Measurements from ENCODE around the gene PTPN5. TPM values are rescaled to one million over a fixed set of nuclear protein-coding genes. Genes with fewer than 3 reads are reported as not detected.

Gene PTPN5
- total RNA-seq, 1 experiment from 2014 or later, result not detected

- POLR2A ChIA-PET, result no interaction called here
Measured at GRCh38 chr11:18699269-18699596, 92.4 kb downstream of the PTPN5 start.

GRCh38 chr11:18698341-18699268 is 93.0 kb downstream of the PTPN5 start, which contains the start of gene TMEM86A:
Gene TMEM86A (plus strand): TSS chr11:18698779. CDS start chr11:18698887, 108 bp downstream.
- TF ChIP-seq POLR2A (IDR thresholded peaks at IDR 0.05; ENCODE audit: borderline replicate concordance, extremely low read depth, insufficient read depth, insufficient read length) (no peak), EGR1 (IDR thresholded peaks at IDR 0.05; ENCODE audit: low read depth) (0 out of 2 replicates have a peak, but pooled peaks have one; percentile 36), POLR2AphosphoS5 (IDR thresholded peaks at IDR 0.05; ENCODE audit: low read depth, low read length) (peak; percentile 62; the same call in 1 of the 2 replicates), ELF1 (IDR thresholded peaks at IDR 0.05; ENCODE audit: borderline replicate concordance, low read depth) (no peak), MAX (IDR thresholded peaks at IDR 0.05) (peak; percentile 33; the same call in 1 of the 2 replicates), EZH2phosphoT487 (IDR thresholded peaks at IDR 0.05; ENCODE audit: borderline replicate concordance) (no peak), SP1 (IDR thresholded peaks at IDR 0.05; ENCODE audit: low read depth) (0 out of 2 replicates have a peak, but pooled peaks have one; percentile 25), TCF7L2 (IDR thresholded peaks at IDR 0.05; ENCODE audit: borderline replicate concordance, extremely low read depth, insufficient read depth, insufficient read length) (no peak)
- ChIA-PET RAD21 (ENCODE audit: low non-redundant PET in 1 of 2, low total read pairs in 2 of 2, uncharacterized antibody in 2 of 2, unreplicated experiment in 2 of 2) (no interaction called here), POLR2A (no interaction called here), CTCF (interaction anchor here (1.3 kb wide), 1 partner anchor 23 kb away, joined by 3 read pairs; no protein-coding TSS in a partner anchor)
- ATAC-seq, result peak; percentile 96
- peak within 1 kb of the TSS; percentile 63 for H3K9ac ChIP-seq (ENCODE audit: low read length)
- BruUV-seq (replicated peaks), result no TSS peak
- no peaks in the 10 kb centered on the region for H3K9me2 ChIP-seq (ENCODE audit: insufficient read depth)
- intact Hi-C loops (cut with micrococcal nuclease), result no loop called here
- H3K4me1 ChIP-seq (ENCODE audit: control insufficient read depth in 1 of 2, insufficient read depth in 2 of 2, low read length in 2 of 2), result peaks cover 19 to 25% of the 10 kb centered on the region in 2 experiments
- H3K79me2 ChIP-seq (ENCODE audit: insufficient read depth, low read length), result no peaks in the 10 kb centered on the region
- peak; percentile 59 for DNase-seq (ENCODE audit: low read depth, low spot score)
- H3K4me2 ChIP-seq (ENCODE audit: low read length), result peak within 1 kb of the TSS; percentile 94
- H2AFZ ChIP-seq (ENCODE audit: low read depth, low read length, poor library complexity, severe bottlenecking), result peak within 1 kb of the TSS; percentile 74
- H3K27me3 ChIP-seq (ENCODE audit: insufficient read depth, low read length), result no peaks in the 10 kb centered on the region
- no peaks in the 10 kb centered on the region for H4K20me1 ChIP-seq (ENCODE audit: insufficient read depth)
- H3K36me3 ChIP-seq (ENCODE audit: control insufficient read depth in 1 of 2, insufficient read depth in 2 of 2, low read length in 2 of 2), result no peaks in the 10 kb centered on the region
- peak within 1 kb of the TSS; percentile 47 to 65 for H3K4me3 ChIP-seq (replicated peaks in 1 of 2; ENCODE audit: low read depth in 1 of 2, low read length in 2 of 2)
- peak within 1 kb of the TSS; percentile 30; the same call in 1 of the 2 replicates for H3K27ac ChIP-seq (ENCODE audit: low read depth, low read length)
- H3K9me3 ChIP-seq (ENCODE audit: control insufficient read depth in 1 of 2, insufficient read depth in 1 of 2, low read depth in 1 of 2, low read length in 2 of 2), result no peaks in the 10 kb centered on the region

More at GRCh38 chr11:18699269-18699596, 92.4 kb downstream of the PTPN5 start:
- ChIA-PET RAD21 (ENCODE audit: low non-redundant PET in 1 of 2, low total read pairs in 2 of 2, uncharacterized antibody in 2 of 2, unreplicated experiment in 2 of 2) (no interaction called here), CTCF (interaction anchor here (1.3 kb wide), 1 partner anchor 23 kb away, joined by 3 read pairs; no protein-coding TSS in a partner anchor)
- H3K9me2 ChIP-seq (ENCODE audit: insufficient read depth), result no peaks in the 10 kb centered on the region
- DNase-seq (ENCODE audit: low read depth, low spot score), result no peak
- H2AFZ ChIP-seq (ENCODE audit: low read depth, low read length, poor library complexity, severe bottlenecking), result no peak overlapping the region
- H3K4me1 ChIP-seq (ENCODE audit: control insufficient read depth in 1 of 2, insufficient read depth in 2 of 2, low read length in 2 of 2), result peaks cover 19 to 25% of the 10 kb centered on the region in 2 experiments
- H3K4me2 ChIP-seq (ENCODE audit: low read length), result peak overlapping the region; percentile 94
- H3K9ac ChIP-seq (ENCODE audit: low read length), result peak overlapping the region; percentile 63
- no peak for TF ChIP-seq EZH2phosphoT487 (IDR thresholded peaks at IDR 0.05; ENCODE audit: borderline replicate concordance)
- TF ChIP-seq CBX3 (IDR thresholded peaks at IDR 0.05; ENCODE audit: low read depth), result no peak
- TF ChIP-seq RAD21 (IDR thresholded peaks at IDR 0.05; ENCODE audit: low read depth), result no peak
- no peak for TF ChIP-seq TCF7L2 (IDR thresholded peaks at IDR 0.05; ENCODE audit: borderline replicate concordance, extremely low read depth, insufficient read depth, insufficient read length)
- TF ChIP-seq, protein P1, sequence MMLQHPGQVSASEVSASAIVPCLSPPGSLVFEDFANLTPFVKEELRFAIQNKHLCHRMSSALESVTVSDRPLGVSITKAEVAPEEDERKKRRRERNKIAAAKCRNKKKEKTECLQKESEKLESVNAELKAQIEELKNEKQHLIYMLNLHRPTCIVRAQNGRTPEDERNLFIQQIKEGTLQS (IDR thresholded peaks at IDR 0.05), result no peak
- TF ChIP-seq EGR1 (IDR thresholded peaks at IDR 0.05; ENCODE audit: low read depth), result no peak; the same call in 1 of the 2 replicates
- intact Hi-C loops (cut with micrococcal nuclease), result no loop called here
- peak overlapping the region; percentile 47 to 65 for H3K4me3 ChIP-seq (replicated peaks in 1 of 2; ENCODE audit: low read depth in 1 of 2, low read length in 2 of 2)
- H3K36me3 ChIP-seq (ENCODE audit: control insufficient read depth in 1 of 2, insufficient read depth in 2 of 2, low read length in 2 of 2), result no peaks in the 10 kb centered on the region
- BruUV-seq (replicated peaks), result TSS peak; percentile 47
- H3K27ac ChIP-seq (ENCODE audit: low read depth, low read length), result no peak overlapping the region; the same call in 1 of the 2 replicates
- ATAC-seq, result no peak
- no peaks in the 10 kb centered on the region for H3K27me3 ChIP-seq (ENCODE audit: insufficient read depth, low read length)
- no peaks in the 10 kb centered on the region for H3K79me2 ChIP-seq (ENCODE audit: insufficient read depth, low read length)
- H3K9me3 ChIP-seq (ENCODE audit: control insufficient read depth in 1 of 2, insufficient read depth in 1 of 2, low read depth in 1 of 2, low read length in 2 of 2), result no peaks in the 10 kb centered on the region
- H4K20me1 ChIP-seq (ENCODE audit: insufficient read depth), result no peaks in the 10 kb centered on the region
